ENCODE measurements around the gene ZXDC.

Gene ZXDC

GRCh38 chr3:126436826-126437717 is 38.6 kb downstream of the ZXDC start:
- no peak overlapping the region for H2AFZ ChIP-seq (ENCODE audit: low read depth, low read length)
- H3K9me3 ChIP-seq (ENCODE audit: low read length) = no peaks in the 10 kb centered on the region
- no peak overlapping the region for H3K4me3 ChIP-seq (ENCODE audit: low read length)
- no peaks in the 10 kb centered on the region for H3K4me1 ChIP-seq (ENCODE audit: insufficient read depth, low read length)
- no peaks in the 10 kb centered on the region for H3K27me3 ChIP-seq (ENCODE audit: insufficient read depth, low read length)
- peaks cover 31% of the 10 kb centered on the region for H3K36me3 ChIP-seq (ENCODE audit: insufficient read depth, low read length)

GRCh38 chr3:126435456-126436315 is 40.0 kb downstream of the ZXDC start:
- Histone ChIP-seq H3K27me3 (ENCODE audit: insufficient read depth, low read length) (no peaks in the 10 kb centered on the region), H3K4me1 (ENCODE audit: insufficient read depth, low read length) (no peaks in the 10 kb centered on the region), H3K36me3 (ENCODE audit: insufficient read depth, low read length) (peaks cover 31% of the 10 kb centered on the region), H3K4me3 (ENCODE audit: low read length) (no peak overlapping the region), H3K9me3 (ENCODE audit: low read length) (no peaks in the 10 kb centered on the region), H2AFZ (ENCODE audit: low read depth, low read length) (no peak overlapping the region)

GRCh38 chr3:126434931-126435411 is 40.7 kb downstream of the ZXDC start:
- no peak overlapping the region for H2AFZ ChIP-seq (ENCODE audit: low read depth, low read length)
- no peak overlapping the region for H3K4me3 ChIP-seq (ENCODE audit: low read length)
- H3K9me3 ChIP-seq (ENCODE audit: low read length) = no peaks in the 10 kb centered on the region
- peaks cover 31% of the 10 kb centered on the region for H3K36me3 ChIP-seq (ENCODE audit: insufficient read depth, low read length)
- H3K4me1 ChIP-seq (ENCODE audit: insufficient read depth, low read length) = no peaks in the 10 kb centered on the region
- no peaks in the 10 kb centered on the region for H3K27me3 ChIP-seq (ENCODE audit: insufficient read depth, low read length)

GRCh38 chr3:126434264-126434590 is 41.5 kb downstream of the ZXDC start:
- H3K9me3 ChIP-seq (ENCODE audit: low read length) = no peaks in the 10 kb centered on the region
- H3K27me3 ChIP-seq (ENCODE audit: insufficient read depth, low read length) = no peaks in the 10 kb centered on the region
- H3K4me3 ChIP-seq (ENCODE audit: low read length) = no peak overlapping the region
- peaks cover 27% of the 10 kb centered on the region for H3K36me3 ChIP-seq (ENCODE audit: insufficient read depth, low read length)
- H3K4me1 ChIP-seq (ENCODE audit: insufficient read depth, low read length) = no peaks in the 10 kb centered on the region
- H2AFZ ChIP-seq (ENCODE audit: low read depth, low read length) = no peak overlapping the region

GRCh38 chr3:126433496-126434263 is 42.0 kb downstream of the ZXDC start:
- Histone ChIP-seq H3K4me1 (ENCODE audit: insufficient read depth, low read length) (no peaks in the 10 kb centered on the region), H2AFZ (ENCODE audit: low read depth, low read length) (no peak overlapping the region), H3K27me3 (ENCODE audit: insufficient read depth, low read length) (no peaks in the 10 kb centered on the region), H3K36me3 (ENCODE audit: insufficient read depth, low read length) (peaks cover 24% of the 10 kb centered on the region), H3K4me3 (ENCODE audit: low read length) (no peak overlapping the region), H3K9me3 (ENCODE audit: low read length) (no peaks in the 10 kb centered on the region)

GRCh38 chr3:126433105-126433430 is 42.6 kb downstream of the ZXDC start:
- Histone ChIP-seq H3K36me3 (ENCODE audit: insufficient read depth, low read length) (peaks cover 18% of the 10 kb centered on the region), H2AFZ (ENCODE audit: low read depth, low read length) (no peak overlapping the region), H3K4me1 (ENCODE audit: insufficient read depth, low read length) (no peaks in the 10 kb centered on the region), H3K27me3 (ENCODE audit: insufficient read depth, low read length) (no peaks in the 10 kb centered on the region), H3K9me3 (ENCODE audit: low read length) (no peaks in the 10 kb centered on the region), H3K4me3 (ENCODE audit: low read length) (no peak overlapping the region)

- Histone ChIP-seq H3K4me1 (ENCODE audit: insufficient read depth, low read length) (no peaks in the 10 kb centered on the region), H3K27me3 (ENCODE audit: insufficient read depth, low read length) (no peaks in the 10 kb centered on the region), H2AFZ (ENCODE audit: low read depth, low read length) (no peak overlapping the region), H3K9me3 (ENCODE audit: low read length) (peaks cover 3% of the 10 kb centered on the region), H3K4me3 (ENCODE audit: low read length) (no peak overlapping the region), H3K36me3 (ENCODE audit: insufficient read depth, low read length) (peaks cover 13% of the 10 kb centered on the region)
Observed at GRCh38 chr3:126432361-126433104, 43.2 kb downstream of the ZXDC start.

GRCh38 chr3:126431103-126431534 is 44.6 kb downstream of the ZXDC start:
- H3K36me3 ChIP-seq (ENCODE audit: insufficient read depth, low read length) = peaks cover 3% of the 10 kb centered on the region

GRCh38 chr3:126424751-126425150 is 50.9 kb downstream of the ZXDC start:
- Histone ChIP-seq H2AFZ (ENCODE audit: low read depth, low read length) (no peak overlapping the region), H3K27me3 (ENCODE audit: insufficient read depth, low read length) (no peaks in the 10 kb centered on the region), H3K9me3 (ENCODE audit: low read length) (peaks cover 6% of the 10 kb centered on the region), H3K4me3 (ENCODE audit: low read length) (no peak overlapping the region), H3K36me3 (ENCODE audit: insufficient read depth, low read length) (no peaks in the 10 kb centered on the region), H3K4me1 (ENCODE audit: insufficient read depth, low read length) (no peaks in the 10 kb centered on the region)

More at GRCh38 chr3:126431103-126431534, 44.6 kb downstream of the ZXDC start:
- Histone ChIP-seq H3K9me3 (ENCODE audit: low read length) (peaks cover 6% of the 10 kb centered on the region), H3K27me3 (ENCODE audit: insufficient read depth, low read length) (no peaks in the 10 kb centered on the region), H3K4me1 (ENCODE audit: insufficient read depth, low read length) (no peaks in the 10 kb centered on the region), H3K4me3 (ENCODE audit: low read length) (no peak overlapping the region), H2AFZ (ENCODE audit: low read depth, low read length) (no peak overlapping the region)

GRCh38 chr3:126424039-126424717 is 51.5 kb downstream of the ZXDC start:
- H3K36me3 ChIP-seq (ENCODE audit: insufficient read depth, low read length) = no peaks in the 10 kb centered on the region
- H3K4me1 ChIP-seq (ENCODE audit: insufficient read depth, low read length) = no peaks in the 10 kb centered on the region
- peaks cover 6% of the 10 kb centered on the region for H3K9me3 ChIP-seq (ENCODE audit: low read length)
- no peaks in the 10 kb centered on the region for H3K27me3 ChIP-seq (ENCODE audit: insufficient read depth, low read length)
- no peak overlapping the region for H2AFZ ChIP-seq (ENCODE audit: low read depth, low read length)
- no peak overlapping the region for H3K4me3 ChIP-seq (ENCODE audit: low read length)

- Histone ChIP-seq H3K9me3 (ENCODE audit: low read length) (peaks cover 6% of the 10 kb centered on the region), H3K36me3 (ENCODE audit: insufficient read depth, low read length) (no peaks in the 10 kb centered on the region), H3K4me3 (ENCODE audit: low read length) (no peak overlapping the region), H3K27me3 (ENCODE audit: insufficient read depth, low read length) (no peaks in the 10 kb centered on the region), H3K4me1 (ENCODE audit: insufficient read depth, low read length) (no peaks in the 10 kb centered on the region), H2AFZ (ENCODE audit: low read depth, low read length) (no peak overlapping the region)
Observed at GRCh38 chr3:126423191-126424038, 52.3 kb downstream of the ZXDC start.
